ENCODE results near the gene PTPRO. TPM values are rescaled to one million over a fixed set of nuclear protein-coding genes. Genes with fewer than 3 reads are reported as not detected.

The PTPRO gene
- total RNA-seq, 2 experiments from 2014 or later: 0.47 to 0.63 TPM

- no peak overlapping the region for H3K4me3 Mint-ChIP-seq
- no peaks in the 10 kb centered on the region for H3K36me3 Mint-ChIP-seq (ENCODE audit: low read depth)
- no peak for TF ChIP-seq CTCF (IDR thresholded peaks at IDR 0.05)
- no peak for ATAC-seq
- H3K27me3 Mint-ChIP-seq: peaks cover 5% of the 10 kb centered on the region
- no peaks in the 10 kb centered on the region for H3K4me1 Mint-ChIP-seq (ENCODE audit: low read depth)
- intact Hi-C loops (cut with micrococcal nuclease): no loop called here
- no peaks in the 10 kb centered on the region for H3K9me3 Mint-ChIP-seq
- CTCF ChIA-PET: no interaction called here
- no peak overlapping the region for H3K27ac Mint-ChIP-seq
- no peak for DNase-seq
- POLR2A ChIA-PET: no interaction called here
Observed at GRCh38 chr12:15481846-15482245, 159.5 kb downstream of the PTPRO start.

GRCh38 chr12:15485466-15485865, 163.2 kb downstream of the PTPRO start:
- no peaks in the 10 kb centered on the region for H3K36me3 Mint-ChIP-seq (ENCODE audit: low read depth)
- DNase-seq (no peak), ATAC-seq (no peak)
- no peak for TF ChIP-seq CTCF (IDR thresholded peaks at IDR 0.05)
- intact Hi-C loops (cut with micrococcal nuclease): no loop called here
- H3K4me3 Mint-ChIP-seq: no peak overlapping the region
- ChIA-PET CTCF (interaction anchor here (1.0 to 1.6 kb wide), 2 partner anchors 9 to 99 kb away, joined by 3 to 6 read pairs; no protein-coding TSS in a partner anchor), POLR2A (no interaction called here)
- H3K9me3 Mint-ChIP-seq: no peaks in the 10 kb centered on the region
- H3K27ac Mint-ChIP-seq: no peak overlapping the region
- H3K4me1 Mint-ChIP-seq (ENCODE audit: low read depth): no peaks in the 10 kb centered on the region
- peaks cover 5% of the 10 kb centered on the region for H3K27me3 Mint-ChIP-seq

GRCh38 chr12:15486859-15487258, 164.6 kb downstream of the PTPRO start:
- DNase-seq (no peak), ATAC-seq (no peak)
- intact Hi-C loops (cut with micrococcal nuclease): no loop called here
- H3K27me3 Mint-ChIP-seq: peaks cover 5% of the 10 kb centered on the region
- TF ChIP-seq CTCF (IDR thresholded peaks at IDR 0.05): no peak
- no peak overlapping the region for H3K4me3 Mint-ChIP-seq
- no peaks in the 10 kb centered on the region for H3K9me3 Mint-ChIP-seq
- CTCF ChIA-PET: no interaction called here
- H3K4me1 Mint-ChIP-seq (ENCODE audit: low read depth): no peaks in the 10 kb centered on the region
- POLR2A ChIA-PET: no interaction called here
- H3K36me3 Mint-ChIP-seq (ENCODE audit: low read depth): no peaks in the 10 kb centered on the region
- no peak overlapping the region for H3K27ac Mint-ChIP-seq

- intact Hi-C loops (cut with micrococcal nuclease): no loop called here
- POLR2A ChIA-PET: no interaction called here
- DNase-seq: no peak
Observed at GRCh38 chr12:15488481-15488880, 166.2 kb downstream of the PTPRO start.

More at GRCh38 chr12:15488481-15488880, 166.2 kb downstream of the PTPRO start:
- peaks cover 3% of the 10 kb centered on the region for H3K9me3 Mint-ChIP-seq
- CTCF ChIA-PET: no interaction called here
- no peaks in the 10 kb centered on the region for H3K36me3 Mint-ChIP-seq (ENCODE audit: low read depth)
- no peak overlapping the region for H3K4me3 Mint-ChIP-seq
- H3K4me1 Mint-ChIP-seq (ENCODE audit: low read depth): no peaks in the 10 kb centered on the region
- no peak overlapping the region for H3K27ac Mint-ChIP-seq
- peaks cover 9% of the 10 kb centered on the region for H3K27me3 Mint-ChIP-seq
- TF ChIP-seq CTCF (IDR thresholded peaks at IDR 0.05): no peak
- ATAC-seq: no peak

All from activated CD8-positive, alpha-beta T cell treated with anti-CD3 and anti-CD28 coated beads for 36 hours (primary cell).